ENCODE data around the gene GSAP. TPM values are rescaled to one million over a fixed set of nuclear protein-coding genes. Genes with fewer than 3 reads are reported as not detected.

Gene GSAP
- total RNA-seq, 1 donor from 2014 or later: 19.6 TPM

GRCh38 chr7:77310982-77311381 is 105.2 kb downstream of the GSAP start:
- peaks cover 38% of the 10 kb centered on the region for H3K36me3 Mint-ChIP-seq
- no peaks in the 10 kb centered on the region for H3K4me1 Mint-ChIP-seq
- H3K9me3 Mint-ChIP-seq: peaks cover 19% of the 10 kb centered on the region
- no peak for TF ChIP-seq CTCF (IDR thresholded peaks at IDR 0.05; ENCODE audit: unreplicated experiment)
- no peak for DNase-seq (ENCODE audit: low spot score in 2 of 2, unreplicated experiment in 2 of 2)
- H3K27me3 Mint-ChIP-seq (ENCODE audit: low read depth): no peaks in the 10 kb centered on the region
- no peak overlapping the region for H3K27ac Mint-ChIP-seq
- H3K4me3 Mint-ChIP-seq: no peak overlapping the region

- no peak overlapping the region for H3K27ac Mint-ChIP-seq
- H3K4me1 Mint-ChIP-seq: no peaks in the 10 kb centered on the region
- H3K36me3 Mint-ChIP-seq: peaks cover 44% of the 10 kb centered on the region
These were observed 106.4 kb downstream of the GSAP start for GRCh38 chr7:77309714-77310220.

GRCh38 chr7:77308792-77309191 is 107.4 kb downstream of the GSAP start:
- Mint-ChIP-seq H3K4me3 (no peak overlapping the region), H3K4me1 (no peaks in the 10 kb centered on the region), H3K36me3 (peaks cover 50% of the 10 kb centered on the region), H3K9me3 (peaks cover 38% of the 10 kb centered on the region), H3K27ac (no peak overlapping the region), H3K27me3 (ENCODE audit: low read depth) (no peaks in the 10 kb centered on the region)
- no peak for TF ChIP-seq CTCF (IDR thresholded peaks at IDR 0.05; ENCODE audit: unreplicated experiment)
- no peak for DNase-seq (ENCODE audit: low spot score in 2 of 2, unreplicated experiment in 2 of 2)

More at GRCh38 chr7:77309714-77310220, 106.4 kb downstream of the GSAP start:
- TF ChIP-seq CTCF (IDR thresholded peaks at IDR 0.05; ENCODE audit: unreplicated experiment): no peak
- H3K4me3 Mint-ChIP-seq: no peak overlapping the region
- no peaks in the 10 kb centered on the region for H3K27me3 Mint-ChIP-seq (ENCODE audit: low read depth)
- peaks cover 29% of the 10 kb centered on the region for H3K9me3 Mint-ChIP-seq
- DNase-seq (ENCODE audit: low spot score in 2 of 2, unreplicated experiment in 2 of 2): no peak

GRCh38 chr7:77306231-77307067 is 109.7 kb downstream of the GSAP start:
- no peak overlapping the region for H3K4me3 Mint-ChIP-seq
- H3K4me1 Mint-ChIP-seq: no peaks in the 10 kb centered on the region
- no peaks in the 10 kb centered on the region for H3K27me3 Mint-ChIP-seq (ENCODE audit: low read depth)
- peaks cover 66% of the 10 kb centered on the region for H3K36me3 Mint-ChIP-seq
- TF ChIP-seq CTCF (IDR thresholded peaks at IDR 0.05; ENCODE audit: unreplicated experiment): no peak
- H3K9me3 Mint-ChIP-seq: peaks cover 60% of the 10 kb centered on the region
- H3K27ac Mint-ChIP-seq: no peak overlapping the region
- DNase-seq (ENCODE audit: low spot score in 2 of 2, unreplicated experiment in 2 of 2): no peak

DNA sequence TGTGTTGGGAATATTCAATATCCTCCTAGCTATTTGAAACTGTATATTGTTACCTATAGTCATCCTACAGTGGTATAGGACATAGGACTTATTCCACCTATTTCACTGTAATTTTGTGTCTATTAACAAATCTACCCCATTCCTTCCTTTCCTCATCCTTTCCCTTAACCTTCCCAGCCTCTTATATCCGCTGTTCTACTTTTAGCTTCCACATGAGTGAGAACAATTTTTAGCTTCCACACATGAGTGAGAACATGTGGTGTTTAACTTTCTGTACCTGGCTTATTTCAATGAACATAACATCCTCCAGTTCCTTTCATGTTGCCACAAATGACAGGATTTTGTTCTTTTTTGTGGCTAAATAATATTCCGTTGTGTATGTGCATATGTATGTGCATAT is 120.6 kb downstream of the GSAP start:
- no peak overlapping the region for H3K27ac Mint-ChIP-seq
- peaks cover 30% of the 10 kb centered on the region for H3K9me3 Mint-ChIP-seq
- TF ChIP-seq CTCF (IDR thresholded peaks at IDR 0.05; ENCODE audit: unreplicated experiment): no peak

More for the DNA sequence above, 120.6 kb downstream of the GSAP start:
- Mint-ChIP-seq H3K27me3 (ENCODE audit: low read depth) (no peaks in the 10 kb centered on the region), H3K36me3 (peaks cover 24% of the 10 kb centered on the region), H3K4me3 (no peak overlapping the region), H3K4me1 (no peaks in the 10 kb centered on the region)
- DNase-seq (ENCODE audit: low spot score in 2 of 2, unreplicated experiment in 2 of 2): no peak

Data from mesothelial cell of epicardium (in vitro differentiated cells).